ENCODE measurements around the gene CDC7. TPM values are rescaled to one million over a fixed set of nuclear protein-coding genes. Genes with fewer than 3 reads are reported as not detected.

CDC7 gene
- total and polyA plus RNA-seq, 9 of the 15 experiments (the other 6 are each of a cell fraction or from before 2014, with no cell fraction given) = 22.3 to 66.8 (median 44.2) TPM

DNA sequence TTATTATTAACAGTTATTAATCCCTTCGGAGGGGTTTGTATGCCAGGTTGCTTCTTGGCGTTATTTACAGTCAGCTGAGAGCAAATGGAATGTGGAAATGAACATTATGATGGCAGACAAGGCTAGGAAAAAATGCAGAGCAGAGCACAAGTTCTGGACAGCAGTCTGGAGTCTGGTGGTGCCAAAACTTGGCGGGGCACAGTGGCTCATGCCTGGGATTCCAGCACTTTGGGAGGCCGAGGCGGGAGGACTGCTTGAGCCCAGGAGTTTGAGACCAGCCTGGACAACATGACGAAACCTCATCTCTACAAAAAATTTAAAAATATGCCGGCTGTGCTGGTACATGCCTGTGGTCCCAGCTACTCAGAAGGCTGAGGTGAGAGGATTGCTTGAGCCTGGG lies 67.6 kb downstream of the CDC7 start:
- DNase-seq (ENCODE audit: extremely low read depth in 1 of 4, low spot score in 3 of 4) = no peak
- FAIRE-seq = no peak
- Histone ChIP-seq H3K4me3 (no peak overlapping the region), H3K79me2 (ENCODE audit: control insufficient read depth, insufficient read depth, low read length) (no peaks in the 10 kb centered on the region), H3K9ac (ENCODE audit: insufficient read depth in 1 of 2, low read depth in 2 of 2, low read length in 2 of 2) (no peak overlapping the region), H3K36me3 (ENCODE audit: control insufficient read depth, insufficient read depth, low read length) (no peaks in the 10 kb centered on the region), H3K27ac (ENCODE audit: extremely low read depth, low read depth, low read length) (no peak overlapping the region), H3K4me1 (replicated peaks in 1 of 2; ENCODE audit: control insufficient read depth in 2 of 2, insufficient read depth in 2 of 2, low read length in 2 of 2) (peaks cover 0 to 5% of the 10 kb centered on the region in 2 experiments; a peak in 2 of 5 replicates), H3K4me2 (ENCODE audit: insufficient read depth, low read length) (no peak overlapping the region), H4K20me1 (replicated peaks; ENCODE audit: control insufficient read depth, insufficient read depth, low read length) (no peaks in the 10 kb centered on the region), H3K9me1 (ENCODE audit: control insufficient read depth, insufficient read depth, low read length) (no peaks in the 10 kb centered on the region), H2AFZ (ENCODE audit: low read depth, low read length) (no peak overlapping the region), H3K9me3 (replicated peaks; ENCODE audit: control insufficient read depth, insufficient read depth, low read depth, low read length) (no peaks in the 10 kb centered on the region), H3K27me3 (ENCODE audit: control insufficient read depth in 2 of 2, insufficient read depth in 2 of 2, low read length in 2 of 2) (no peaks in the 10 kb centered on the region)
- no TSS peak for BruUV-seq (replicated peaks)
- ATAC-seq = no peak
- intact Hi-C loops (cut with micrococcal nuclease) = no loop called here
- ChIA-PET POLR2A (interaction anchor here (1.4 kb wide), 1 partner anchor 9 kb away, joined by 3 read pairs; no protein-coding TSS in a partner anchor), CTCF (ENCODE audit: low intra/inter-chr PET ratio) (no interaction called here)
- in situ Hi-C loops (cut with MboI) = no loop called here
- 66% methylated on average over 7 of the region's 7 CpGs for WGBS (ENCODE audit: insufficient coverage, low coverage, missing lambda C conversion rate)
- TF ChIP-seq PTBP1 (IDR thresholded peaks at IDR 0.05; ENCODE audit: low read depth, low read length) = no peak
- TF ChIP-seq NR4A1 (CRISPR knock-in tag; IDR thresholded peaks at IDR 0.05) = no peak
- no peak for TF ChIP-seq NR4A1 (tag; IDR thresholded peaks at IDR 0.05)
- TF ChIP-seq, protein P1, sequence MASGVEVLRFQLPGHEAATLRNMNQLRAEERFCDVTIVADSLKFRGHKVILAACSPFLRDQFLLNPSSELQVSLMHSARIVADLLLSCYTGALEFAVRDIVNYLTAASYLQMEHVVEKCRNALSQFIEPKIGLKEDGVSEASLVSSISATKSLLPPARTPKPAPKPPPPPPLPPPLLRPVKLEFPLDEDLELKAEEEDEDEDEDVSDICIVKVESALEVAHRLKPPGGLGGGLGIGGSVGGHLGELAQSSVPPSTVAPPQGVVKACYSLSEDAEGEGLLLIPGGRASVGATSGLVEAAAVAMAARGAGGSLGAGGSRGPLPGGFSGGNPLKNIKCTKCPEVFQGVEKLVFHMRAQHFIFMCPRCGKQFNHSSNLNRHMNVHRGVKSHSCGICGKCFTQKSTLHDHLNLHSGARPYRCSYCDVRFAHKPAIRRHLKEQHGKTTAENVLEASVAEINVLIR (CRISPR knock-in tag; IDR thresholded peaks at IDR 0.05) = no peak
- TF ChIP-seq, protein P2, sequence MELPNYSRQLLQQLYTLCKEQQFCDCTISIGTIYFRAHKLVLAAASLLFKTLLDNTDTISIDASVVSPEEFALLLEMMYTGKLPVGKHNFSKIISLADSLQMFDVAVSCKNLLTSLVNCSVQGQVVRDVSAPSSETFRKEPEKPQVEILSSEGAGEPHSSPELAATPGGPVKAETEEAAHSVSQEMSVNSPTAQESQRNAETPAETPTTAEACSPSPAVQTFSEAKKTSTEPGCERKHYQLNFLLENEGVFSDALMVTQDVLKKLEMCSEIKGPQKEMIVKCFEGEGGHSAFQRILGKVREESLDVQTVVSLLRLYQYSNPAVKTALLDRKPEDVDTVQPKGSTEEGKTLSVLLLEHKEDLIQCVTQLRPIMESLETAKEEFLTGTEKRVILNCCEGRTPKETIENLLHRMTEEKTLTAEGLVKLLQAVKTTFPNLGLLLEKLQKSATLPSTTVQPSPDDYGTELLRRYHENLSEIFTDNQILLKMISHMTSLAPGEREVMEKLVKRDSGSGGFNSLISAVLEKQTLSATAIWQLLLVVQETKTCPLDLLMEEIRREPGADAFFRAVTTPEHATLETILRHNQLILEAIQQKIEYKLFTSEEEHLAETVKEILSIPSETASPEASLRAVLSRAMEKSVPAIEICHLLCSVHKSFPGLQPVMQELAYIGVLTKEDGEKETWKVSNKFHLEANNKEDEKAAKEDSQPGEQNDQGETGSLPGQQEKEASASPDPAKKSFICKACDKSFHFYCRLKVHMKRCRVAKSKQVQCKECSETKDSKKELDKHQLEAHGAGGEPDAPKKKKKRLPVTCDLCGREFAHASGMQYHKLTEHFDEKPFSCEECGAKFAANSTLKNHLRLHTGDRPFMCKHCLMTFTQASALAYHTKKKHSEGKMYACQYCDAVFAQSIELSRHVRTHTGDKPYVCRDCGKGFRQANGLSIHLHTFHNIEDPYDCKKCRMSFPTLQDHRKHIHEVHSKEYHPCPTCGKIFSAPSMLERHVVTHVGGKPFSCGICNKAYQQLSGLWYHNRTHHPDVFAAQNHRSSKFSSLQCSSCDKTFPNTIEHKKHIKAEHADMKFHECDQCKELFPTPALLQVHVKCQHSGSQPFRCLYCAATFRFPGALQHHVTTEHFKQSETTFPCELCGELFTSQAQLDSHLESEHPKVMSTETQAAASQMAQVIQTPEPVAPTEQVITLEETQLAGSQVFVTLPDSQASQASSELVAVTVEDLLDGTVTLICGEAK (IDR thresholded peaks at IDR 0.05) = no peak
- TF ChIP-seq, protein P2 (CRISPR knock-in tag; IDR thresholded peaks at IDR 0.05) = no peak
- TF ChIP-seq KLF6 (CRISPR knock-in tag; IDR thresholded peaks at IDR 0.05; ENCODE audit: borderline replicate concordance) = no peak
- no peak for TF ChIP-seq CCAR2 (IDR thresholded peaks at IDR 0.05; ENCODE audit: low read depth, low read length)
- no peak for TF ChIP-seq RBM15 (IDR thresholded peaks at IDR 0.05; ENCODE audit: insufficient read depth, low read length)
- TF ChIP-seq, protein P3, sequence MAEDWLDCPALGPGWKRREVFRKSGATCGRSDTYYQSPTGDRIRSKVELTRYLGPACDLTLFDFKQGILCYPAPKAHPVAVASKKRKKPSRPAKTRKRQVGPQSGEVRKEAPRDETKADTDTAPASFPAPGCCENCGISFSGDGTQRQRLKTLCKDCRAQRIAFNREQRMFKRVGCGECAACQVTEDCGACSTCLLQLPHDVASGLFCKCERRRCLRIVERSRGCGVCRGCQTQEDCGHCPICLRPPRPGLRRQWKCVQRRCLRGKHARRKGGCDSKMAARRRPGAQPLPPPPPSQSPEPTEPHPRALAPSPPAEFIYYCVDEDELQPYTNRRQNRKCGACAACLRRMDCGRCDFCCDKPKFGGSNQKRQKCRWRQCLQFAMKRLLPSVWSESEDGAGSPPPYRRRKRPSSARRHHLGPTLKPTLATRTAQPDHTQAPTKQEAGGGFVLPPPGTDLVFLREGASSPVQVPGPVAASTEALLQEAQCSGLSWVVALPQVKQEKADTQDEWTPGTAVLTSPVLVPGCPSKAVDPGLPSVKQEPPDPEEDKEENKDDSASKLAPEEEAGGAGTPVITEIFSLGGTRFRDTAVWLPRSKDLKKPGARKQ (CRISPR knock-in tag; IDR thresholded peaks at IDR 0.05) = no peak
- no peak for TF ChIP-seq SPI1 (IDR thresholded peaks at IDR 0.05; ENCODE audit: borderline replicate concordance, low read depth, low read length)
